Measurements from ENCODE around the gene POLR1H. TPM values are rescaled to one million over a fixed set of nuclear protein-coding genes. Genes with fewer than 3 reads are reported as not detected.
A peak's percentile ranks its signal among the peaks of the same experiment; 100 is the strongest.

The POLR1H gene
- polyA plus RNA-seq, 1 donor from 2014 or later: 51.4 TPM

DNA sequence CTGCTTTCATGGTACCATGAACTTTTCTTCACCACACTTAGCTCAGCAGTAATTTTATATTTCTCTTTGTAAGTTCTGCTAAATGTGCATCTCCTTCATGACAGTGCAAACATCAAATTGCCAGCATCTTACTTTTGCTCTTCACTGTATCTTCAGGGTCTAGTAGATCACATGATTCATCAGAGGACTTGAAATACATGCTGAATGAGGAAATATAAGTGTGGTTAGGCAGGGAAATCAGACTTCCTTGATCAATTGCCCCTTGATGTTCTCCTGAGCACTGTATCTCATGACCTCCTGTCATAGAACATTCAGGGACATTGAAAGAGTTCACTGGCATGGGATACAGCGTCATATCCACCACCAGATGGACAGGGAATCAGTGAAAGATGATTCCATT is 25.3 kb upstream of the POLR1H start:
- no peak for TF ChIP-seq EZH2 (IDR thresholded peaks at IDR 0.05; ENCODE audit: borderline replicate concordance, insufficient read depth, low read length, poor library complexity, severe bottlenecking)
- TF ChIP-seq POLR2AphosphoS5 (IDR thresholded peaks at IDR 0.05): no peak
- no peak for TF ChIP-seq EP300 (conservative IDR thresholded peaks at IDR 0.05; ENCODE audit: poor library complexity, severe bottlenecking)
- TF ChIP-seq, protein P1, sequence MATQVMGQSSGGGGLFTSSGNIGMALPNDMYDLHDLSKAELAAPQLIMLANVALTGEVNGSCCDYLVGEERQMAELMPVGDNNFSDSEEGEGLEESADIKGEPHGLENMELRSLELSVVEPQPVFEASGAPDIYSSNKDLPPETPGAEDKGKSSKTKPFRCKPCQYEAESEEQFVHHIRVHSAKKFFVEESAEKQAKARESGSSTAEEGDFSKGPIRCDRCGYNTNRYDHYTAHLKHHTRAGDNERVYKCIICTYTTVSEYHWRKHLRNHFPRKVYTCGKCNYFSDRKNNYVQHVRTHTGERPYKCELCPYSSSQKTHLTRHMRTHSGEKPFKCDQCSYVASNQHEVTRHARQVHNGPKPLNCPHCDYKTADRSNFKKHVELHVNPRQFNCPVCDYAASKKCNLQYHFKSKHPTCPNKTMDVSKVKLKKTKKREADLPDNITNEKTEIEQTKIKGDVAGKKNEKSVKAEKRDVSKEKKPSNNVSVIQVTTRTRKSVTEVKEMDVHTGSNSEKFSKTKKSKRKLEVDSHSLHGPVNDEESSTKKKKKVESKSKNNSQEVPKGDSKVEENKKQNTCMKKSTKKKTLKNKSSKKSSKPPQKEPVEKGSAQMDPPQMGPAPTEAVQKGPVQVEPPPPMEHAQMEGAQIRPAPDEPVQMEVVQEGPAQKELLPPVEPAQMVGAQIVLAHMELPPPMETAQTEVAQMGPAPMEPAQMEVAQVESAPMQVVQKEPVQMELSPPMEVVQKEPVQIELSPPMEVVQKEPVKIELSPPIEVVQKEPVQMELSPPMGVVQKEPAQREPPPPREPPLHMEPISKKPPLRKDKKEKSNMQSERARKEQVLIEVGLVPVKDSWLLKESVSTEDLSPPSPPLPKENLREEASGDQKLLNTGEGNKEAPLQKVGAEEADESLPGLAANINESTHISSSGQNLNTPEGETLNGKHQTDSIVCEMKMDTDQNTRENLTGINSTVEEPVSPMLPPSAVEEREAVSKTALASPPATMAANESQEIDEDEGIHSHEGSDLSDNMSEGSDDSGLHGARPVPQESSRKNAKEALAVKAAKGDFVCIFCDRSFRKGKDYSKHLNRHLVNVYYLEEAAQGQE (IDR thresholded peaks at IDR 0.05; ENCODE audit: borderline replicate concordance): no peak
- no peak for TF ChIP-seq RAD21 (conservative IDR thresholded peaks at IDR 0.05)
- TF ChIP-seq MXI1 (conservative IDR thresholded peaks at IDR 0.05; ENCODE audit: poor library complexity, severe bottlenecking): no peak
- TF ChIP-seq SMC3 (conservative IDR thresholded peaks at IDR 0.05; ENCODE audit: poor library complexity): no peak
- no peak for TF ChIP-seq TAF1 (IDR thresholded peaks at IDR 0.05; ENCODE audit: low read depth)
- TF ChIP-seq, protein P2, sequence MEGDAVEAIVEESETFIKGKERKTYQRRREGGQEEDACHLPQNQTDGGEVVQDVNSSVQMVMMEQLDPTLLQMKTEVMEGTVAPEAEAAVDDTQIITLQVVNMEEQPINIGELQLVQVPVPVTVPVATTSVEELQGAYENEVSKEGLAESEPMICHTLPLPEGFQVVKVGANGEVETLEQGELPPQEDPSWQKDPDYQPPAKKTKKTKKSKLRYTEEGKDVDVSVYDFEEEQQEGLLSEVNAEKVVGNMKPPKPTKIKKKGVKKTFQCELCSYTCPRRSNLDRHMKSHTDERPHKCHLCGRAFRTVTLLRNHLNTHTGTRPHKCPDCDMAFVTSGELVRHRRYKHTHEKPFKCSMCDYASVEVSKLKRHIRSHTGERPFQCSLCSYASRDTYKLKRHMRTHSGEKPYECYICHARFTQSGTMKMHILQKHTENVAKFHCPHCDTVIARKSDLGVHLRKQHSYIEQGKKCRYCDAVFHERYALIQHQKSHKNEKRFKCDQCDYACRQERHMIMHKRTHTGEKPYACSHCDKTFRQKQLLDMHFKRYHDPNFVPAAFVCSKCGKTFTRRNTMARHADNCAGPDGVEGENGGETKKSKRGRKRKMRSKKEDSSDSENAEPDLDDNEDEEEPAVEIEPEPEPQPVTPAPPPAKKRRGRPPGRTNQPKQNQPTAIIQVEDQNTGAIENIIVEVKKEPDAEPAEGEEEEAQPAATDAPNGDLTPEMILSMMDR (IDR thresholded peaks at IDR 0.05; ENCODE audit: poor library complexity, severe bottlenecking): no peak
- Histone ChIP-seq H3K79me2 (replicated peaks; ENCODE audit: insufficient read depth, low read length) (no peaks in the 10 kb centered on the region), H3F3A (ENCODE audit: insufficient read depth, low read length, poor library complexity, severe bottlenecking) (no peaks in the 10 kb centered on the region), H3K4me3 (ENCODE audit: low read length) (no peak overlapping the region), H2AFZ (ENCODE audit: low read depth, low read length) (no peak overlapping the region), H3K9me3 (ENCODE audit: low read length) (no peaks in the 10 kb centered on the region), H3K27ac (ENCODE audit: low read length) (no peak overlapping the region), H3K9ac (ENCODE audit: low read length) (no peak overlapping the region), H3K9me2 (ENCODE audit: insufficient read depth, low read length) (no peaks in the 10 kb centered on the region), H3K27me3 (ENCODE audit: insufficient read depth, low read depth, low read length) (no peaks in the 10 kb centered on the region), H4K20me1 (ENCODE audit: insufficient read depth) (no peaks in the 10 kb centered on the region), H3K4me2 (ENCODE audit: low read length) (no peak overlapping the region), H3K36me3 (ENCODE audit: insufficient read depth, low read length) (no peaks in the 10 kb centered on the region)

DNA sequence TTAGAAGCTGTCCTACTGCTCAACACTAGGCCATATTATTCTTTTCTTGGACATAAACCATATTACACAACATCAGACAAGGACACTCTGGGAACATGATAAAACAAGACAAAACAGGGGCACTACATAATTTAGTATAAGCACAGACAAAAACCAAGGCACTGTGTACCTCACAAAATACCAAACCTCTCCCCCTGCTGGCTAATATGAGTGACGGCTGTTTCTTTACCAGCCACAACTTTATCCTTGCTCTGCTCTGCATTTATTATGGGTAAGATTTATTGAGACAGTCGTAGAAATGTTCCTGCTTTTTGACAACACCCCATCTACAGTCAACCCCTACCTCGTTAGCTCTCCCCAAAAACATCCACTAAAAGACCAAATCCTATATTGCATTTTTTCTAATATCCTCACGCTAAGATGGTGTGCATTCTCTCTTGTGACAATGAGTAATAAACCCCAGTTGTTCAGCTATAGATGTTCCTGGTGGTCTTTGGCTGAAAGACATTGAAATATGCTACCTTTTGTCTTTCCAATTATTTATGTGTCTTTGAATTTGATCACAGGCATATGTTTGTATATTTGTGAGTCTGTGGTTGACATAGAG is 23.8 kb upstream of the POLR1H start:
- H3K4me2 ChIP-seq (ENCODE audit: low read length): no peak overlapping the region
- H3K79me2 ChIP-seq (replicated peaks; ENCODE audit: insufficient read depth, low read length): no peaks in the 10 kb centered on the region
- H3K9ac ChIP-seq (ENCODE audit: low read length): no peak overlapping the region
- no peak overlapping the region for H2AFZ ChIP-seq (ENCODE audit: low read depth, low read length)
- TF ChIP-seq, protein P2 (IDR thresholded peaks at IDR 0.05; ENCODE audit: poor library complexity, severe bottlenecking): peak; percentile 36
- TF ChIP-seq EP300 (conservative IDR thresholded peaks at IDR 0.05; ENCODE audit: poor library complexity, severe bottlenecking): no peak
- no peaks in the 10 kb centered on the region for H3K27me3 ChIP-seq (ENCODE audit: insufficient read depth, low read depth, low read length)
- H4K20me1 ChIP-seq (ENCODE audit: insufficient read depth): no peaks in the 10 kb centered on the region
- H3K9me3 ChIP-seq (ENCODE audit: low read length): no peaks in the 10 kb centered on the region
- H3K4me3 ChIP-seq (ENCODE audit: low read length): no peak overlapping the region
- H3K27ac ChIP-seq (ENCODE audit: low read length): no peak overlapping the region
- H3K9me2 ChIP-seq (ENCODE audit: insufficient read depth, low read length): no peaks in the 10 kb centered on the region
- H3F3A ChIP-seq (ENCODE audit: insufficient read depth, low read length, poor library complexity, severe bottlenecking): no peaks in the 10 kb centered on the region
- no peaks in the 10 kb centered on the region for H3K36me3 ChIP-seq (ENCODE audit: insufficient read depth, low read length)
